ENCODE data around the gene ABHD12.
"Not testable (repeated sequence)": the region's sequence is repeated elsewhere in the genome, so short reads cannot be mapped to it uniquely, and the experiment has no call there.

The ABHD12 gene

GRCh38 chr20:25339608-25340007 lies 51.0 kb downstream of the ABHD12 start:
- H3K4me3 ChIP-seq (ENCODE audit: severe bottlenecking), result no peak overlapping the region
- no peaks in the 10 kb centered on the region for H3K9me3 ChIP-seq (ENCODE audit: severe bottlenecking)
- H3K4me1 ChIP-seq (ENCODE audit: insufficient read depth, poor library complexity, severe bottlenecking), result peaks cover 4% of the 10 kb centered on the region
- no peaks in the 10 kb centered on the region; the same call in 1 of the 2 replicates for H3K36me3 ChIP-seq (ENCODE audit: low read depth)
- DNase-seq (ENCODE audit: low spot score), result no peak
- no peak for ATAC-seq (ENCODE audit: low read depth)
- TF ChIP-seq CTCF (IDR thresholded peaks at IDR 0.05; ENCODE audit: poor library complexity, severe bottlenecking), result no peak
- no peak overlapping the region for H3K27ac ChIP-seq (ENCODE audit: poor library complexity, severe bottlenecking)
- H3K27me3 ChIP-seq (ENCODE audit: insufficient read depth, poor library complexity, severe bottlenecking), result no peaks in the 10 kb centered on the region

DNA sequence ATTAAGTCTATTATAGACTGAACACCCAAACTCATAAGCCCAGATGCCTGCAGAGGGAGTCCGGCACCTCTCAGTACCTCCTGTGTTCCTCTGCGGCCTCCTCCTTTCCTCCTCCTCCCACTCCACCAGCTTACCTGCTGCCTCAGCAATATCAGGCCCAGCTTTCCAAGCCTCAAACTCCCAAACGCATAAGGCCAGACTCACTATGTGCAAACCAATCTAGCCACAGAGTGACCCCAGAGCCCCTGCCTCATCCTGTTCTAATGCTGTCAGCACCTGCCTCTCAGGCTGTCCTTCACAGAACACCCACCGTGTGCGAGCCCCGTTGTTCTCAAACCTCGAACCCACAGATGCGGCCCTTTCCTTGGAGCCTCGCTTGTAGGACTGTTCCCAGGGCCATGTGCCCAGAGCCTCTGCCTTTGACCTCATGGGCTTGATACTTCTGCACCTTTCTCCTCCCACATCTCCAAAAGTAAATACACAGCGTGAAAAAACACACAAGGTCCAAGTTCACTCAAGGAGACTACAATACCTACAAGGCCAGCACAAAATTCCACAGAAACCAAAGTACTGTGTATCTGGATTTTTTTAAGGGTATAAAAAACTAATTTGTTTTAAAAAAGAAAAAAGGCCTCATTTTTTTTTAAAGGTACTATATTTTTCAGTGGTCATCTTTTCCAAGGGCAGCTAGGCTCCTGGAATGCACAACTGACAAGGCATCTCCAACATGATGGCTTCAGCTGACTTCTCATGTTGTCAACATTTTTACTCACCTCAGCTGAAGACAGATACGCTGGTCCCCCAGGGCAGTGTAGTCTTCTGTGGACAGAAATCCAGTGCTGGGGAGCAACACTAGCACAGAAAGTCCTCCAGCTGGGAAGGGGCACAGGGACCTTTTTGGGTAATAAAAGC lies 52.3 kb downstream of the ABHD12 start:
- H3K27me3 ChIP-seq (ENCODE audit: insufficient read depth, poor library complexity, severe bottlenecking), result no peaks in the 10 kb centered on the region
- peaks cover 4% of the 10 kb centered on the region for H3K4me1 ChIP-seq (ENCODE audit: insufficient read depth, poor library complexity, severe bottlenecking)
- no peak overlapping the region for H3K27ac ChIP-seq (ENCODE audit: poor library complexity, severe bottlenecking)
- no peak overlapping the region for H3K4me3 ChIP-seq (ENCODE audit: severe bottlenecking)
- no peak for TF ChIP-seq CTCF (IDR thresholded peaks at IDR 0.05; ENCODE audit: poor library complexity, severe bottlenecking)
- ATAC-seq (ENCODE audit: low read depth), result no peak
- DNase-seq (ENCODE audit: low spot score), result no peak
- no peaks in the 10 kb centered on the region for H3K9me3 ChIP-seq (ENCODE audit: severe bottlenecking)
- H3K36me3 ChIP-seq (ENCODE audit: low read depth), result no peaks in the 10 kb centered on the region; the same call in 1 of the 2 replicates

- DNase-seq (ENCODE audit: low spot score), result no peak
Observed at GRCh38 chr20:25336561-25337422, 53.8 kb downstream of the ABHD12 start.

DNA sequence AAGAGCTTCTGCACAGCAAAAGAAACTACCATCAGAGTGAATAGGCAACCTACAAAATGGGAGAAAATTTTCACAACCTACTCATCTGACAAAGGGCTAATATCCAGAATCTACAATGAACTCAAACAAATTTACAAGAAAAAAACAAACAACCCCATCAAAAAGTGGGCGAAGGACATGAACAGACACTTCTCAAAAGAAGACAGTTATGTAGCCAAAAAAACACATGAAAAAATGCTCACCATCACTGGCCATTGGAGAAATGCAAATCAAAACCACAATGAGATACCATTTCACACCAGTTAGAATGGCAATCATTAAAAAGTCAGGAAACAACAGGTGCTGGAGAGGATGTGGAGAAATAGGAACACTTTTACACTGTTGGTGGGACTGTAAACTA lies 55.7 kb downstream of the ABHD12 start:
- H3K4me3 ChIP-seq (ENCODE audit: severe bottlenecking); DNase-seq (ENCODE audit: low spot score); H3K4me1 ChIP-seq (ENCODE audit: insufficient read depth, poor library complexity, severe bottlenecking); H3K27me3 ChIP-seq (ENCODE audit: insufficient read depth, poor library complexity, severe bottlenecking); H3K27ac ChIP-seq (ENCODE audit: poor library complexity, severe bottlenecking); H3K36me3 ChIP-seq (ENCODE audit: low read depth); ATAC-seq (ENCODE audit: low read depth); H3K9me3 ChIP-seq (ENCODE audit: severe bottlenecking): not testable (repeated sequence)

More at GRCh38 chr20:25336561-25337422, 53.8 kb downstream of the ABHD12 start:
- Histone ChIP-seq H3K36me3 (ENCODE audit: low read depth) (no peaks in the 10 kb centered on the region; the same call in 1 of the 2 replicates), H3K9me3 (ENCODE audit: severe bottlenecking) (no peaks in the 10 kb centered on the region), H3K27ac (ENCODE audit: poor library complexity, severe bottlenecking) (no peak overlapping the region), H3K27me3 (ENCODE audit: insufficient read depth, poor library complexity, severe bottlenecking) (no peaks in the 10 kb centered on the region), H3K4me3 (ENCODE audit: severe bottlenecking) (no peak overlapping the region), H3K4me1 (ENCODE audit: insufficient read depth, poor library complexity, severe bottlenecking) (peaks cover 4% of the 10 kb centered on the region)
- ATAC-seq (ENCODE audit: low read depth), result peak; percentile 85
- peak; percentile 57 for TF ChIP-seq CTCF (IDR thresholded peaks at IDR 0.05; ENCODE audit: poor library complexity, severe bottlenecking)

DNA sequence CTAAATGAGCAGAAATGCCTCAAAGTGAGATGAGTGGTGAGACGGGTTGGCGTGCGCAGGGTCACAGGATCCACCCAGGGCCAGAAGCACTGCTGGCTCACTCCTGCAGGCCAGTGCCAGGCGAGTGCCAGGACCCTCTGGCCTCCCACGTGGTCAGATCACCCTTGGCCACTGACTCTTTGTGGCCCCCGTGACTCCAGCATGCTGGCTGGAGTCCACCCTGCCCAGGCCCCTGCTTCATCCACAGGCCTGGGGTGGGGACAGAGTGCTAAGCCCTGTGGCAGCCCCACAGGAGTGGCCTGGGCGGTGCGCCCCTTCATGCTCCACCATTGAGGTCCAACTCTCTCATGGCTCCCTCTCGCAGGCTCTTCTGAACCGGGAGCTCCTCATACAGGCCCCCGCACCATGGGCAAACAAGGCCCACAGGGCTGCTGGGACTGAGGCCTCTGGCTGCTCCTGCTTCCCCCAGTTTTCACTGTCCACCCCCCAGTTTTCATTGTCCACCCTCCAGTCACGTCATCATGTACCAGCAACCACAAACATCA lies 61.6 kb downstream of the ABHD12 start:
- Histone ChIP-seq H3K27ac (ENCODE audit: poor library complexity, severe bottlenecking) (no peak overlapping the region), H3K36me3 (ENCODE audit: low read depth) (no peaks in the 10 kb centered on the region), H3K4me1 (ENCODE audit: insufficient read depth, poor library complexity, severe bottlenecking) (no peaks in the 10 kb centered on the region), H3K9me3 (ENCODE audit: severe bottlenecking) (no peaks in the 10 kb centered on the region), H3K4me3 (ENCODE audit: severe bottlenecking) (no peak overlapping the region), H3K27me3 (ENCODE audit: insufficient read depth, poor library complexity, severe bottlenecking) (no peaks in the 10 kb centered on the region)
- no peak for TF ChIP-seq CTCF (IDR thresholded peaks at IDR 0.05; ENCODE audit: poor library complexity, severe bottlenecking)
- DNase-seq (ENCODE audit: low spot score) (no peak), ATAC-seq (ENCODE audit: low read depth) (no peak)
